OCI-LY7 (cell line): ENCODE data around the gene RASGRP4.

Experiments
- CTCF ChIP-seq: fragments of 200-600 bp; sonication (generic); conservative IDR thresholded peaks from 2 replicates; pipeline ENCODE4 v1.5.1; 2014; ENCODE audit warnings: mild to moderate bottlenecking, antibody characterized with exemption, low read length, moderate library complexity, mixed read lengths
- EZH2phosphoT487 ChIP-seq: fragments of 200-600 bp; sonication (generic); IDR thresholded peaks from 2 replicates; pipeline ENCODE4 v1.6.1; 2018; ENCODE audit warnings: low read depth, borderline replicate concordance, mild to moderate bottlenecking, mixed run types, antibody characterized with exemption, low read length, moderate library complexity, mixed read lengths

- TF ChIP-seq CTCF (no peak), EZH2phosphoT487 (no peak)
These were observed 49.4 kb downstream of the RASGRP4 start for GRCh38 chr19:38376576-38376975.
